HG02870 (cell line): Measurements from ENCODE around the gene SEMA4D.
"Not testable (repeated sequence)": the region's sequence is repeated elsewhere in the genome, so short reads cannot be mapped to it uniquely, and the experiment has no call there.

Experiments
- ATAC-seq: cut with Tn5 transposase; IDR thresholded peaks from one replicate; pipeline ENCODE4 v1.9.1; 2021; ENCODE audit warnings: mild to moderate bottlenecking, moderate library complexity; ENCODE audit not compliant: unreplicated experiment

SEMA4D gene

GRCh38 chr9:89359751-89360261 lies 138.1 kb downstream of the SEMA4D start:
- ATAC-seq = no peak

- no peak for ATAC-seq
Measured at GRCh38 chr9:89358985-89359384, 138.9 kb downstream of the SEMA4D start.

- ATAC-seq = no peak
Measured at GRCh38 chr9:89358376-89358916, 139.5 kb downstream of the SEMA4D start.

- no peak for ATAC-seq
Measured at GRCh38 chr9:89357331-89358197, 140.3 kb downstream of the SEMA4D start.

GRCh38 chr9:89356782-89357181 lies 141.1 kb downstream of the SEMA4D start:
- no peak for ATAC-seq

GRCh38 chr9:89354471-89354870 lies 143.4 kb downstream of the SEMA4D start:
- ATAC-seq = no peak

GRCh38 chr9:89353989-89354388 lies 143.9 kb downstream of the SEMA4D start:
- ATAC-seq = no peak

GRCh38 chr9:89352874-89353649 lies 144.9 kb downstream of the SEMA4D start:
- no peak for ATAC-seq

- ATAC-seq = no peak
Measured at GRCh38 chr9:89352451-89352850, 145.5 kb downstream of the SEMA4D start.

- ATAC-seq = no peak
Measured at GRCh38 chr9:89351584-89352300, 146.2 kb downstream of the SEMA4D start.

GRCh38 chr9:89350988-89351557 lies 146.8 kb downstream of the SEMA4D start:
- no peak for ATAC-seq

GRCh38 chr9:89349607-89350006 lies 148.3 kb downstream of the SEMA4D start:
- ATAC-seq = no peak

- ATAC-seq = no peak
Measured at GRCh38 chr9:89347651-89348050, 150.3 kb downstream of the SEMA4D start.

GRCh38 chr9:89346696-89347095 lies 151.2 kb downstream of the SEMA4D start:
- ATAC-seq = no peak

GRCh38 chr9:89345476-89345875 lies 152.4 kb downstream of the SEMA4D start:
- ATAC-seq = no peak

GRCh38 chr9:89343812-89344211 lies 154.1 kb downstream of the SEMA4D start:
- not testable (repeated sequence) for ATAC-seq

- ATAC-seq = no peak
Measured at GRCh38 chr9:89342948-89343347, 155.0 kb downstream of the SEMA4D start.

- no peak for ATAC-seq
Measured at GRCh38 chr9:89342213-89342612, 155.7 kb downstream of the SEMA4D start.

GRCh38 chr9:89340332-89340731 lies 157.6 kb downstream of the SEMA4D start:
- ATAC-seq = no peak

- ATAC-seq = no peak
Measured at GRCh38 chr9:89339807-89340206, 158.1 kb downstream of the SEMA4D start.

GRCh38 chr9:89330513-89330912 lies 167.4 kb downstream of the SEMA4D start:
- no peak for ATAC-seq
